Ectodermal cell (in vitro differentiated cells): ENCODE data around the gene PHF12.
"Not testable (repeated sequence)": the region's sequence is repeated elsewhere in the genome, so short reads cannot be mapped to it uniquely, and the experiment has no call there.

ENCODE experiments used
- H3K27ac ChIP-seq: 2 replicates; pipeline ENCODE4 v1.7.0; 2013; ENCODE audit warnings: mild to moderate bottlenecking, low read depth, low read length; ENCODE audit not compliant: insufficient read depth, poor library complexity, severe bottlenecking
- H3K27me3 ChIP-seq: 2 replicates; pipeline ENCODE4 v1.7.0; 2013; ENCODE audit warnings: mild to moderate bottlenecking, low read length; ENCODE audit not compliant: insufficient read depth, control insufficient read depth, poor library complexity, severe bottlenecking
- H3K36me3 ChIP-seq: one replicate; pipeline ENCODE4 v1.7.0; 2013; ENCODE audit warnings: low read length; ENCODE audit not compliant: control insufficient read depth, insufficient read depth
- H3K4me1 ChIP-seq: one replicate; pipeline ENCODE4 v1.7.0; 2013; ENCODE audit warnings: low read length; ENCODE audit not compliant: control insufficient read depth, insufficient read depth
- H3K4me3 ChIP-seq: 2 replicates; pipeline ENCODE4 v1.7.0; 2013; ENCODE audit warnings: low read depth, low read length, control low read depth; ENCODE audit not compliant: insufficient read depth
- H3K9me3 ChIP-seq: 2 replicates; pipeline ENCODE4 v1.7.0; 2013; ENCODE audit warnings: mild to moderate bottlenecking, low read length, moderate library complexity; ENCODE audit not compliant: control insufficient read depth
- WGBS, 2 experiments: methylation state at CpG; one replicate each; pipeline ENCODE4 v1.1.7; 2013; ENCODE audit warnings: missing lambda C conversion rate in 2 of 2; 5-methylcytosine and 5-hydroxymethylcytosine counted together

Gene PHF12

GRCh38 chr17:28904800-28905199 lies 46.5 kb downstream of the PHF12 start:
- no peak overlapping the region for H3K4me3 ChIP-seq
- no peak overlapping the region for H3K27ac ChIP-seq
- 78 to 82% methylated on average over 4 of the region's 4 CpGs for WGBS, 2 experiments
- no peaks in the 10 kb centered on the region for H3K27me3 ChIP-seq
- H3K9me3 ChIP-seq = no peaks in the 10 kb centered on the region
- peaks cover 4% of the 10 kb centered on the region for H3K4me1 ChIP-seq
- peaks cover 29% of the 10 kb centered on the region for H3K36me3 ChIP-seq

- not testable (repeated sequence) for H3K4me3 ChIP-seq, H3K9me3 ChIP-seq, H3K27me3 ChIP-seq, H3K27ac ChIP-seq, H3K4me1 ChIP-seq
- 89 to 93% methylated on average over 5 of the region's 5 CpGs for WGBS, 2 experiments
- H3K36me3 ChIP-seq = peaks cover 18% of the 10 kb centered on the region
Measured at GRCh38 chr17:28903546-28903841, 47.8 kb downstream of the PHF12 start.

- 4% methylated on average over 55 of the region's 55 CpGs for WGBS, 2 experiments
- Histone ChIP-seq H3K4me1 (no peaks in the 10 kb centered on the region), H3K27ac (peak within 1 kb of the TSS; percentile 81)
Measured at GRCh38 chr17:28902819-28903545, 48.3 kb downstream of the PHF12 start, which contains the start of gene DHRS13. Gene DHRS13 (minus strand): TSS chr17:28903079. CDS start chr17:28902944, 135 bp downstream.

GRCh38 chr17:28901866-28902818 lies 49.2 kb downstream of the PHF12 start:
- WGBS, 2 experiments = 4% methylated on average over 62 of the region's 62 CpGs
- Histone ChIP-seq H3K27ac (peak overlapping the region; percentile 81), H3K27me3 (no peaks in the 10 kb centered on the region), H3K36me3 (peaks cover 10% of the 10 kb centered on the region), H3K4me1 (no peaks in the 10 kb centered on the region), H3K9me3 (no peaks in the 10 kb centered on the region), H3K4me3 (peak overlapping the region; percentile 88)

More at GRCh38 chr17:28902819-28903545, 48.3 kb downstream of the PHF12 start, which contains the start of gene DHRS13:
- H3K4me3 ChIP-seq = peak within 1 kb of the TSS; percentile 88
- no peaks in the 10 kb centered on the region for H3K27me3 ChIP-seq
- peaks cover 13% of the 10 kb centered on the region for H3K36me3 ChIP-seq
- no peaks in the 10 kb centered on the region for H3K9me3 ChIP-seq

- H3K4me3 ChIP-seq = no peak overlapping the region
- H3K9me3 ChIP-seq = no peaks in the 10 kb centered on the region
- H3K4me1 ChIP-seq = peaks cover 2% of the 10 kb centered on the region
- H3K36me3 ChIP-seq = peaks cover 1% of the 10 kb centered on the region
- H3K27ac ChIP-seq = no peak overlapping the region
- H3K27me3 ChIP-seq = no peaks in the 10 kb centered on the region
- WGBS, 2 experiments = 93 to 94% methylated on average over 24 of the region's 24 CpGs
Measured at GRCh38 chr17:28900986-28901726, 50.2 kb downstream of the PHF12 start.

- no peak overlapping the region for H3K4me3 ChIP-seq
- H3K36me3 ChIP-seq = no peaks in the 10 kb centered on the region
- WGBS, 2 experiments = 95 to 96% methylated on average over 5 of the region's 5 CpGs
Measured at GRCh38 chr17:28899212-28899815, 52.0 kb downstream of the PHF12 start.

GRCh38 chr17:28898527-28898955 lies 52.8 kb downstream of the PHF12 start:
- H3K27me3 ChIP-seq = no peaks in the 10 kb centered on the region
- H3K36me3 ChIP-seq = no peaks in the 10 kb centered on the region
- no peak overlapping the region for H3K4me3 ChIP-seq
- no peak overlapping the region for H3K27ac ChIP-seq
- no peaks in the 10 kb centered on the region for H3K9me3 ChIP-seq
- WGBS, 2 experiments = 90% methylated on average over 12 of the region's 12 CpGs
- peaks cover 10% of the 10 kb centered on the region for H3K4me1 ChIP-seq

More at GRCh38 chr17:28899212-28899815, 52.0 kb downstream of the PHF12 start:
- Histone ChIP-seq H3K27me3 (no peaks in the 10 kb centered on the region), H3K27ac (no peak overlapping the region), H3K4me1 (peaks cover 10% of the 10 kb centered on the region), H3K9me3 (no peaks in the 10 kb centered on the region)

GRCh38 chr17:28897769-28898526 lies 53.4 kb downstream of the PHF12 start:
- Histone ChIP-seq H3K9me3 (no peaks in the 10 kb centered on the region), H3K4me1 (peaks cover 10% of the 10 kb centered on the region), H3K4me3 (peak overlapping the region; percentile 94), H3K27me3 (no peaks in the 10 kb centered on the region), H3K27ac (peak overlapping the region; percentile 2), H3K36me3 (no peaks in the 10 kb centered on the region)
- WGBS, 2 experiments = 36 to 37% methylated on average over 23 of the region's 23 CpGs
